Measurements from ENCODE around the gene PLCXD3. TPM values are rescaled to one million over a fixed set of nuclear protein-coding genes. Genes with fewer than 3 reads are reported as not detected.

Gene PLCXD3
- total and polyA plus RNA-seq, 9 donors = 18.7 to 69.5 (median 36.7) TPM

GRCh38 chr5:41432481-41433253 lies 77.7 kb downstream of the PLCXD3 start:
- no peaks in the 10 kb centered on the region for H3K9me3 ChIP-seq
- no peak overlapping the region for H3K27ac ChIP-seq
- no peak overlapping the region for H3K4me3 ChIP-seq
- no peak for TF ChIP-seq CTCF (IDR thresholded peaks at IDR 0.05)
- TF ChIP-seq EP300 (IDR thresholded peaks at IDR 0.05) = no peak
- no peak for TF ChIP-seq POLR2A (IDR thresholded peaks at IDR 0.05)
- intact Hi-C loops (cut with DNase I) = no loop called here
- no peak for DNase-seq
- peaks cover 7% of the 10 kb centered on the region for H3K4me1 ChIP-seq (ENCODE audit: insufficient read depth)
- no peaks in the 10 kb centered on the region for H3K27me3 ChIP-seq
- WGBS, 3 donors = 66 to 80% (median 77%) methylated on average over 5 of the region's 5 CpGs
- H3K36me3 ChIP-seq = no peaks in the 10 kb centered on the region

- no peak for DNase-seq
- no peaks in the 10 kb centered on the region for H3K36me3 ChIP-seq
- H3K27ac ChIP-seq = no peak overlapping the region
- H3K4me3 ChIP-seq = no peak overlapping the region
- no peaks in the 10 kb centered on the region for H3K9me3 ChIP-seq
- H3K27me3 ChIP-seq = no peaks in the 10 kb centered on the region
- TF ChIP-seq POLR2A (IDR thresholded peaks at IDR 0.05) = no peak
- TF ChIP-seq EP300 (IDR thresholded peaks at IDR 0.05) = no peak
- no peak for TF ChIP-seq CTCF (IDR thresholded peaks at IDR 0.05)
- intact Hi-C loops (cut with DNase I) = no loop called here
- 86 to 94% (median 88%) methylated on average over 1 of the region's 1 CpG for WGBS, 3 donors
- peaks cover 3% of the 10 kb centered on the region for H3K4me1 ChIP-seq (ENCODE audit: insufficient read depth)
Observed at GRCh38 chr5:41427505-41427904, 82.9 kb downstream of the PLCXD3 start.

- 7 to 23% (median 13%) methylated on average over 3 of the region's 3 CpGs for WGBS, 3 donors
- Histone ChIP-seq H3K36me3 (no peaks in the 10 kb centered on the region), H3K4me3 (no peak overlapping the region), H3K27ac (no peak overlapping the region), H3K4me1 (ENCODE audit: insufficient read depth) (peaks cover 1% of the 10 kb centered on the region), H3K9me3 (no peaks in the 10 kb centered on the region), H3K27me3 (no peaks in the 10 kb centered on the region)
- TF ChIP-seq POLR2A (IDR thresholded peaks at IDR 0.05) = no peak
- no peak for TF ChIP-seq CTCF (IDR thresholded peaks at IDR 0.05)
- no peak for TF ChIP-seq EP300 (IDR thresholded peaks at IDR 0.05)
- no peak for DNase-seq
- intact Hi-C loops (cut with DNase I) = no loop called here
Observed at GRCh38 chr5:41425736-41426135, 84.7 kb downstream of the PLCXD3 start.

- Histone ChIP-seq H3K27me3 (no peaks in the 10 kb centered on the region), H3K4me1 (ENCODE audit: insufficient read depth) (no peaks in the 10 kb centered on the region), H3K27ac (no peak overlapping the region), H3K36me3 (no peaks in the 10 kb centered on the region), H3K9me3 (no peaks in the 10 kb centered on the region), H3K4me3 (no peak overlapping the region)
- TF ChIP-seq POLR2A (IDR thresholded peaks at IDR 0.05) (no peak), CTCF (IDR thresholded peaks at IDR 0.05) (no peak), EP300 (IDR thresholded peaks at IDR 0.05) (no peak)
- 95 to 97% (median 96%) methylated on average over 3 of the region's 3 CpGs for WGBS, 3 donors
- no peak for DNase-seq
- intact Hi-C loops (cut with DNase I) = no loop called here
Observed at GRCh38 chr5:41420492-41421067, 89.8 kb downstream of the PLCXD3 start.
